GM12878 (cell line): ENCODE results near the gene FGFRL1. TPM values are rescaled to one million over a fixed set of nuclear protein-coding genes. Genes with fewer than 3 reads are reported as not detected.
"Not testable (repeated sequence)": the region's sequence is repeated elsewhere in the genome, so short reads cannot be mapped to it uniquely, and the experiment has no call there.

Source experiments
- ATAC-seq: fragments of 200-7000 bp; cut with Tn5 transposase; 3 replicates; pipeline ENCODE4 v1.9.1; 2020; ENCODE audit warnings: mild to moderate bottlenecking, moderate library complexity
- BruUV-seq: library from RNA; stranded (reverse); fragments of 400-500 nt; replicated peaks from 2 replicates; lab custom pipeline; 2021; lab: Mats Ljungman, UMichigan
- CTCF ChIA-PET: fragments of 300-600 bp; sonication (Branson Sonifier 250); formaldehyde crosslinking; extraction: SDS; loops from one replicate; lab custom pipeline; 2021; ENCODE audit warnings: inconsistent platforms; lab: Yijun Ruan, JAX
- POLR2A ChIA-PET: fragments of 350-600 bp; formaldehyde crosslinking; extraction: SDS; loops from one replicate; lab custom pipeline; 2021; ENCODE audit warnings: inconsistent platforms; lab: Charles Lee
- RAD21 ChIA-PET: fragments of 300-600 bp; sonication (Branson Sonifier 250); formaldehyde crosslinking; loops from one replicate; lab custom pipeline; 2023; ENCODE audit warnings: antibody characterized with exemption; ENCODE audit not compliant: unreplicated experiment; lab: Charles Lee
- SMC1A ChIA-PET: fragments of 300-600 bp; sonication (Branson Sonifier 250); formaldehyde crosslinking; loops from one replicate; lab custom pipeline; 2023; ENCODE audit not compliant: unreplicated experiment, uncharacterized antibody; lab: Charles Lee
- DNase-seq: peaks from one replicate; pipeline ENCODE4 v3.0.0-alpha.2; 2011; ENCODE audit warnings: low read depth, low spot score
- FAIRE-seq: peaks from 3 replicates; lab custom pipeline; 2011; peaks lifted over from hg19 to GRCh38; lab: Jason Lieb, UNC
- H2AFZ ChIP-seq: 2 replicates; pipeline ENCODE4 v1.6.0; 2011; ENCODE audit warnings: low read depth, low read length, control low read depth; ENCODE audit not compliant: control insufficient read depth
- H3K27ac ChIP-seq: 2 replicates; pipeline ENCODE4 v1.5.1; 2011; ENCODE audit warnings: control low read depth; ENCODE audit not compliant: control insufficient read depth, insufficient read depth
- H3K27me3 ChIP-seq, 2 experiments: replicated peaks in 1 of 2; 2 replicates each; pipeline versions ENCODE4 v1.6.0 to v1.6.1; 2011; ENCODE audit warnings: low read length in 1 of 2; ENCODE audit not compliant: control insufficient read depth in 2 of 2, insufficient read depth in 2 of 2
- H3K36me3 ChIP-seq, 2 experiments: 2 replicates each; pipeline ENCODE4 v1.5.1; 2011; ENCODE audit warnings: low read length in 1 of 2; ENCODE audit not compliant: control insufficient read depth in 2 of 2, insufficient read depth in 2 of 2
- H3K4me1 ChIP-seq: 2 replicates; pipeline ENCODE4 v1.6.1; 2011; ENCODE audit warnings: mild to moderate bottlenecking, low read length, moderate library complexity, mixed read lengths; ENCODE audit not compliant: control insufficient read depth, insufficient read depth
- H3K4me2 ChIP-seq: 2 replicates; pipeline ENCODE4 v1.6.0; 2011; ENCODE audit warnings: control low read depth; ENCODE audit not compliant: control insufficient read depth, insufficient read depth
- H3K4me3 ChIP-seq: fragments of 200-600 bp; sonication (generic); 2 replicates; pipeline ENCODE4 v1.5.1; 2016
- H3K79me2 ChIP-seq: 2 replicates; pipeline ENCODE4 v1.6.0; 2011; ENCODE audit warnings: low read length; ENCODE audit not compliant: control insufficient read depth, insufficient read depth
- H3K9ac ChIP-seq: 2 replicates; pipeline ENCODE4 v1.8.0; 2011; ENCODE audit warnings: low read length, control low read depth, mixed read lengths; ENCODE audit not compliant: control insufficient read depth, insufficient read depth
- H3K9me3 ChIP-seq: replicated peaks from 3 replicates; pipeline ENCODE4 v1.5.1; 2011; ENCODE audit warnings: mild to moderate bottlenecking, low read length; ENCODE audit not compliant: control insufficient read depth, insufficient read depth
- H4K20me1 ChIP-seq: 2 replicates; pipeline ENCODE4 v1.6.0; 2011; ENCODE audit not compliant: control insufficient read depth, insufficient read depth
- WGBS: methylation state at CpG from one replicate; pipeline ENCODE4 v1.1.6; 2016; ENCODE audit warnings: low lambda C conversion rate; ENCODE audit not compliant: insufficient replicate concordance, insufficient coverage; ENCODE audit errors: missing lambda C conversion rate; 5-methylcytosine and 5-hydroxymethylcytosine counted together
- in situ Hi-C: fragments of 300-500 bp; cut with MboI; formaldehyde crosslinking; loops from 9 replicates; pipeline ENCODE4 v1.14.3; 2018; ENCODE audit warnings: mixed read lengths
- intact Hi-C: fragments of 100-400 bp; cut with micrococcal nuclease; formaldehyde crosslinking; loops from one replicate; pipeline ENCODE4 v1.14.2; 2022; ENCODE audit not compliant: unreplicated experiment
- polyA plus RNA-seq, 11 experiments: library from polyadenylated mRNA; depleted of rRNA in 4 of 11; unstranded in 6 of 11; stranded (reverse) in 5 of 11; fragments of >200 nt; fragmentation: Nextera tagmentation in 4 of 11; fragmentation: Illumina TruSeq in 1 of 11; extraction: Ambion mirVana in 4 of 11; extraction: Trizol in 1 of 11; gene quantifications; 1 replicate in 1 of 11; 2 replicates in 10 of 11; pipeline versions ENCODE4 v1.2.1 to v1.2.3, GENCODE V29; 2011 to 2016; ENCODE audit warnings: inconsistent platforms in 2 of 11, missing spikeins in 2 of 11, low read depth in 1 of 11
- total RNA-seq, 4 experiments: library from RNA; depleted of rRNA in 3 of 4; stranded (reverse); fragments of >200 nt in 3 of 4; fragmentation: Illumina TruSeq in 1 of 4; extraction: Trizol in 1 of 4; gene quantifications; 2 replicates each; pipeline versions ENCODE4 v1.2.1 to v1.2.3, GENCODE V29; 2013 to 2021

Gene FGFRL1
- total and polyA plus RNA-seq, 10 of the 15 experiments (the other 5 are each of a cell fraction or from before 2014, with no cell fraction given): 0.02 to 1.5 (median 0.29) TPM; not detected in 2

- intact Hi-C loops, H3K27ac ChIP-seq, FAIRE-seq, H3K79me2 ChIP-seq, H3K9me3 ChIP-seq, H3K4me2 ChIP-seq, H3K36me3 ChIP-seq, H3K4me1 ChIP-seq, H4K20me1 ChIP-seq, SMC1A ChIA-PET, DNase-seq, BruUV-seq, in situ Hi-C loops, CTCF ChIA-PET, H3K9ac ChIP-seq, ATAC-seq, RAD21 ChIA-PET, H3K27me3 ChIP-seq, H2AFZ ChIP-seq, POLR2A ChIA-PET, H3K4me3 ChIP-seq: not testable (repeated sequence)
- no CpG with 5 or more reads among the region's 11 CpGs for WGBS
Measured at GRCh38 chr4:1054696-1055242, 43.3 kb downstream of the FGFRL1 start.

DNA sequence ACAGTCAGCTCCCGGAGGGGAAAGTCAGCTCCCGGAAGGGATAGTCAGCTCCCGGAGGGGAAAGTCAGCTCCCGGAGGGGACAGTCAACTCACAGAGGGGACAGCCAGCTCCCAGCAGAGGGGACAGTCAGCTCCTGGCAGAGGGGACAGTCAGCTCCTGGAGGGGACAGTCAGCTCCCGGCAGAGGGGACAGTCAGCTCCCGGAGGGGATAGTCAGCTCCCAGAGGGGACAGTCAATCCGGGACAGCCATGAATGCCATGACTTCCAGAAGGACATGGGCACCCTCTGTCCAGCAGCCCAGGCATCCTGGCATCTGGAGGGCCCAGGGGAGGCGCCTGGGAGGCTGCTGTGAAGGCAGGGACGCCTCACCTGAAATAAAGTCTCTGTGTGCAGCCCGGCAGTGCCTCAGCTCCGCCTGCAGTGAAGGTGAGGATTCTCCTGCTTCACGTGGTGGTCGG lies 43.8 kb downstream of the FGFRL1 start:
- H3K4me2 ChIP-seq, in situ Hi-C loops, H3K79me2 ChIP-seq, DNase-seq, H3K4me3 ChIP-seq, H3K27me3 ChIP-seq, H3K9ac ChIP-seq, CTCF ChIA-PET, POLR2A ChIA-PET, ATAC-seq, SMC1A ChIA-PET, intact Hi-C loops, BruUV-seq, H3K27ac ChIP-seq, H4K20me1 ChIP-seq, H3K36me3 ChIP-seq, H3K9me3 ChIP-seq, H3K4me1 ChIP-seq, FAIRE-seq: not testable (repeated sequence)
- RAD21 ChIA-PET: interaction anchor here (0.7 kb wide), 1 partner anchor 14 kb away, joined by 3 read pairs; no protein-coding TSS in a partner anchor
- peak overlapping the region; percentile 45 for H2AFZ ChIP-seq
- WGBS: 39% methylated on average over 9 of the region's 13 CpGs
